ENCODE data around the gene GRIN2A.

The GRIN2A gene

DNA sequence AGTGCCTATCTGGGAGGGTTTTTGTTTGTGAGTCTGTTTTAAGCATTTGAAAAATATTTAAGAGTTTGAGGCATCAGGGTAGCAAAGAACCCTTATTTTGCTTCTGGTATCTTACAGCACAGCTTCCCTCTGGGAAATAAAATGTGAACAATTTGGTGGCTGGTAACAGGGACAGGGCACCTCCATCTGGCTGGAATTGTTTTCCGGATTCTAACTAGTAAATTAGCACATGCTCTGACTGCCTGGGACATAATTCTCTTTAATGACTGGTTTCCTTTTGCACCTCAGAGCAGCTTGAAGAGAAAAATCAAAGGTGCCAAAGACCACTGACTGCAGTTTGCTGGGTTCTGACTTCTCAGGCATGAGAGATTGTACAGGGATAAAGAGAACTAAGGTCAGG, 469.1 kb downstream of the GRIN2A start:
- H3K4me3 ChIP-seq (ENCODE audit: control insufficient read depth, low read depth, low read length): no peak overlapping the region
- no peak for DNase-seq (ENCODE audit: low read depth)
- TF ChIP-seq, protein P1, sequence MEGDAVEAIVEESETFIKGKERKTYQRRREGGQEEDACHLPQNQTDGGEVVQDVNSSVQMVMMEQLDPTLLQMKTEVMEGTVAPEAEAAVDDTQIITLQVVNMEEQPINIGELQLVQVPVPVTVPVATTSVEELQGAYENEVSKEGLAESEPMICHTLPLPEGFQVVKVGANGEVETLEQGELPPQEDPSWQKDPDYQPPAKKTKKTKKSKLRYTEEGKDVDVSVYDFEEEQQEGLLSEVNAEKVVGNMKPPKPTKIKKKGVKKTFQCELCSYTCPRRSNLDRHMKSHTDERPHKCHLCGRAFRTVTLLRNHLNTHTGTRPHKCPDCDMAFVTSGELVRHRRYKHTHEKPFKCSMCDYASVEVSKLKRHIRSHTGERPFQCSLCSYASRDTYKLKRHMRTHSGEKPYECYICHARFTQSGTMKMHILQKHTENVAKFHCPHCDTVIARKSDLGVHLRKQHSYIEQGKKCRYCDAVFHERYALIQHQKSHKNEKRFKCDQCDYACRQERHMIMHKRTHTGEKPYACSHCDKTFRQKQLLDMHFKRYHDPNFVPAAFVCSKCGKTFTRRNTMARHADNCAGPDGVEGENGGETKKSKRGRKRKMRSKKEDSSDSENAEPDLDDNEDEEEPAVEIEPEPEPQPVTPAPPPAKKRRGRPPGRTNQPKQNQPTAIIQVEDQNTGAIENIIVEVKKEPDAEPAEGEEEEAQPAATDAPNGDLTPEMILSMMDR (conservative IDR thresholded peaks at IDR 0.05; ENCODE audit: control insufficient read depth, insufficient read depth, low read depth, low read length): no peak

DNA sequence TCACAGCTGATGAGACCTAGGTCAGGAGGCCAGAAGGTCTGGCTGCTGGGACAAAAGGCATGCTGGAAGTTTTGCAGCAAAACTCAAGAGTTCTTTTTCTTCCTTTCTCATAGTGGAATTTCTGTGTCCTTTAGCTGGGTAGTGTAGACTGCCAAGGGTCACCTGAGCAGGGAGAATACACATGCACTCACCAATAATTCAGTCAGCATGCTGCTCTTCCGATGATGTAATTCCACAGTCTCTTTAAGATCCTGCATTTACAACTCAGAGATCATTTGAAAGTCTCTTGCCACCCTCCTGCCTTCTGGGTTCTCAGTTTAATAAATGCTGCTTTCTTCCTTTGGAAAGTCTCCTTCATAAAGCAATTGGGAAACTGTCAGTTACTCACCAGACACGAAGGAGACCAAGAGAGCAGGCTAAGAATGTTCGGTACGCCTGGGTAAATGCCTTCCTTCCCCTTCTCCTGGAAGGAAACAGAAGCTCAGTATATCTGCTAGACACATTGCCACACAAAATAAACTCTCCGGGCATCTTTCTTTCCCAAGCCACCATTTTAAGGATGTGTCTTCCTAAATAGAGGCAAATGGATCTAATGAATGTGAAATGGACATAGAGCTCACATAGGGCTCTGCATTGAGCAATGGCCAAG, 473.1 kb downstream of the GRIN2A start:
- no peak for DNase-seq (ENCODE audit: low read depth)
- TF ChIP-seq, protein P1 (conservative IDR thresholded peaks at IDR 0.05; ENCODE audit: control insufficient read depth, insufficient read depth, low read depth, low read length): no peak
- no peak overlapping the region for H3K4me3 ChIP-seq (ENCODE audit: control insufficient read depth, low read depth, low read length)

DNA sequence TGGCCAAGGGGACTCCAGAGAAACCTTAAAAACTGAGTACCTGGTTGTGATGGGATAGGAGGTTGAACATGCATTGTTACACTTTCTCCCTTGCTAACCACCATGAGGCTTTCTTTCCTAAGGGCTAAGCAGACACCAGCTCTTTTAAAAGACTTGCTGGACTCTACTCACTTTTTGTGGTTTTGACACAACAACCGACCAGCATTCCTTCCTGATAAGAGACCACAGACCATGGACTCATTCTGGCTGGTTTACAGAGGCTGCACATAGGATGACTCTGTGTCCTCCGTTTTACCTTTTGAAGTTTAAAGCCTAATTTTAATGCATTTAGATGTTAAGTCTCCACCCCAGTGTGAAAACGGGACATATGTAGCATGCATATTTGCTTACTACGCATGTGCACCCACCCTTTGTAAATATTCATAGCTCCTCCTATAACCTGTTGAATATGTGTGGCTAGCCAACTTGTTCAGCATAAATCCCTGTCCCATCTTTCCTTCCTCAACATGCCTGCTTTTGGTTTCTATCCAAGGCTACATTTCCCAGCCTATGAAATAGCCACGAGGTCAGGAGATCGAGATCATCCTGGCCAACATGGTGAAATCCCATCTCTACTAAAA, 475.9 kb downstream of the GRIN2A start:
- H3K4me3 ChIP-seq (ENCODE audit: control insufficient read depth, low read depth, low read length): no peak overlapping the region
- peak; percentile 0 for DNase-seq (ENCODE audit: low read depth)
- TF ChIP-seq, protein P1 (conservative IDR thresholded peaks at IDR 0.05; ENCODE audit: control insufficient read depth, insufficient read depth, low read depth, low read length): no peak

DNA sequence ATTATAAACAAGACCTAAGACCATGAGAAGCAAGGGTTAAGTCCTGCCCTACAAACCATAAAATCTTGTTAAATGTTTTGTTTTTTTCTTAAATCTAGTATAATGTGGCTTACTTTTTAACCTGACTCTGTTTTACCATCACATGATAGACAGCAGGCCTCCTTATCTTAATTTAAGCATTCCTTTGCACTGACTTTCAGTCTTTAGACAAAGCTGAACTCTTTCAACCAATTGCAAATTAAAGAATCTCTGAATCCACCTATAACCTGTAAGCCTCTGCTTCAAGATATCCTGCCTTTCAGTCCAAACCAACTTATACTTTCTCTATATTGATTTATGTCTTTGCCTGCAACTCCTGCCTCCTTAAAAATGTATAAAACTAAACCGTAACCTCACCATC, 478.5 kb downstream of the GRIN2A start:
- H3K4me3 ChIP-seq (ENCODE audit: control insufficient read depth, low read depth, low read length): no peak overlapping the region
- DNase-seq (ENCODE audit: low read depth): no peak
- TF ChIP-seq, protein P1 (conservative IDR thresholded peaks at IDR 0.05; ENCODE audit: control insufficient read depth, insufficient read depth, low read depth, low read length): no peak

Data from fibroblast of mammary gland (primary cell).